Stimulated activated CD4-positive, alpha-beta T cell treated with anti-CD3 and anti-CD28 coated beads, Interleukin-1b, Interleukin-23, amount 100 ng/mL, for 48 hours (primary cell): ENCODE measurements around the gene DHRS9.

Experiments used
- DNase-seq: peaks from one replicate; pipeline ENCODE4 v3.0.0-alpha.2; 2020

Gene DHRS9

DNA sequence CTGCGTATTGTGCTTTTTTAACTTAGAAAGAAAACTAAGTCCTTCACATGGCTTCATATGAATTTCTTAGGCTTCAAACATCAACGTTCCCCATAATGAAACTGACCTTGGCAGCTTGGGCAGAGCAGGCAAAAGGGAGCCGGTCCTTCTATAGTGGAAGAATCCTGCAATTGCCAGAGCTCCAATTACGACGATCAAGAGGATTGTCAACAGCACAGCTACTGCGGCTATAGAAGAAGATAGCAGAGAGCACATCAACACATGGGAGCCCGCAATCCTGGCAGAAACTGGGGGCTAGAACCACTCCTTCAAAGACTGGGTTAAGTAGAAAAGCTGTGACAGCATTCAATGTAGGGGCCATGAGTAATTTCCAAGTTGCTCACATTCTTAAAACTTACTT is 69.8 kb downstream of the DHRS9 start:
- DNase-seq, result no peak

DNA sequence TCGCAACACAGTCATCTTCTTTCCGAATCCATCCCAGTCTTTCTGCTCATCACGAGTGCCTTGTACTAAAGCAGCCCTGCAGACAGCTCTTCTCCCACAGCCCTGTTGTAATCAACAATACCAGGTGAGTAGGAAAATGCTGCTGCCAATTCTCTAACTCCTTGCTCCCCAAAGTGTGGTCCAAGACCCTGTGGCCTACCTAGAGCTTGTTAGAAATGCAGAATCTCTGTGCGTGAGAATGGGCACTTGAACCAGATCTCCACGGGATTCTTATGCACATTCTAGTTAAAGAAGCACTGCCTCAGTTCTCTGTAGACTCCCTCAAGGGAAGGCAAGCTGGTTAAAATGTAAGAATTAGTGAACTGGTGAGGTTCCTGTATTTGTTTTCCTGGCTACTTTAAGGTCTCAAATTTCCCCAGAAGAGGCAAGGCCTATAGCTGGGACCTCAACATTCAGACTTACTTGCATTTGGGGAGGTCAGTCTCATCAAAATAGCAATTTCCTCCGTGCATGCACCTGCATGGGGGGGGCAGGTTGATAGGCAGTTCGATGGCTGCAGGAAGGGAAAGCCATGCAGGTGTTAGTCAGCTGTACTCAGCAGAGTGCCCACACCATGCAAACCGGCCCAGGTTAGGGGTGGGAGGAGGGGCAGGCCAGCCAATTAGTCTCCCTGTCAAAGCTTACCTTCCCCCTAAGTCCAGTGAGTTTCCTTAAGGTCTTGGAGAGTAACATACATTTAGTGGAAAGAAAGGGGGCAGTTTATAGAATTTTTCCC is 70.8 kb downstream of the DHRS9 start:
- DNase-seq, result no peak

DNA sequence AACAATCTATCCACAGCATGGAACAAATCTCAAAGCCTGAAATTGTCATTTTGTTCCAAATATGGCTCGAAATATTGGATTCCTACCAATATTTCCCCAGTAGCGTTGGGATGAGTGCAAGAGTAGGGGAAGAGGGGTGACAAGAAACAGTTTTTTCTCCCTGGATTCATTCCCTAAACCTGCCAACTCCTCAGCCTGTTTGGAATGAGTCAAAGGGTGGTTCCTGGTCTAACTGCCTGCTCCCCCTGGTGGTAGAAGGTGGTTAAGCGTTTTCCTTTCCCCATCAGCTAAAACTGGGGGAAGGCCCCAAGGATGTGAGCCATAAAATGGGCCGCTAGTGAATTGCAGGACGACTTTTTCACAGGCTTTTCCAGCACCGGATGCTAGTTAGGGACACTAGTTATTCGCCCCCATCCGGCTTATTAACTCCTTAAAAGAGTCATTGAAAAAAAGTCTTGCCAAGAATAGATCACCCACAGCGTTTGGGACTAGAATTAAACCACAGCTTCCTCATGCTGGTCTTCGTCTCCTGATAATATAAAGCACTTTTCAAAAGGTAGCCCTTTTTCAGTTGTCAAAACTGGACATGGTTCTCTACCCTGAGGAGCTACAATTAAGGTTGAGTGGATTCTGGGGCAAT is 72.5 kb downstream of the DHRS9 start:
- peak; percentile 52 for DNase-seq

DNA sequence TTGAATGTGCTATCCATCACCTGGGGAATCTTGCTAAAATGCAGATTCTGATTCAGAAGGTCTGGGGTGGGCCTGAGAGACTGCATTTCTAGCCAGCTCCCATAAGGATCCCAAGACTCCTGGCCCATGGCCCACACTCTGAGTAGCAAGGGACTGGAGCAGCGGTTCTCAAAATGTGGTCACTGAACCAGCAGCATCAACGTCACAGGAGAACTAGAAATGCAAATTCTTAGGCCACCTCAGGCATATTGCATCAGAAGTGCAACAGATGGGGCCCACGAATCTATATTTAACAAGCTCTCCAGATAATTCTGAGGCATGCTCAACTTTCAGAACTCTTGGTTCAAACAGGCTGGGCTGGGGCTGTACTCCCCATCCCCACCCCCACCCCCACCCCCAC is 74.6 kb downstream of the DHRS9 start:
- no peak for DNase-seq
